Mesendoderm (in vitro differentiated cells): Measurements from ENCODE around the gene CENPP.

ENCODE experiments used
- DNase-seq: peaks from one replicate; pipeline ENCODE4 v3.0.0; 2013
- H2AK5ac ChIP-seq: 2 replicates; pipeline ENCODE4 v1.6.1; 2013; ENCODE audit warnings: low read length, inconsistent platforms
- H2BK120ac ChIP-seq: 2 replicates; pipeline ENCODE4 v1.6.1; 2013; ENCODE audit warnings: low read depth, mild to moderate bottlenecking, low read length, moderate library complexity, mixed read lengths
- H2BK15ac ChIP-seq: replicated peaks from 2 replicates; pipeline ENCODE4 v1.6.1; 2013; ENCODE audit warnings: low read depth, mild to moderate bottlenecking, moderate library complexity
- H2BK5ac ChIP-seq: 2 replicates; pipeline ENCODE4 v1.6.1; 2013; ENCODE audit warnings: low read length, inconsistent platforms
- H3K18ac ChIP-seq: 2 replicates; pipeline ENCODE4 v1.6.1; 2013; ENCODE audit warnings: mild to moderate bottlenecking, low read length, mixed read lengths
- H3K23ac ChIP-seq: one replicate; pipeline ENCODE4 v1.6.1; 2013; ENCODE audit warnings: low read length
- H3K27ac ChIP-seq: 2 replicates; pipeline ENCODE4 v1.5.1; 2013; ENCODE audit warnings: low read depth, mild to moderate bottlenecking, inconsistent platforms, low read length, moderate library complexity
- H3K27me3 ChIP-seq: 2 replicates; pipeline ENCODE4 v1.6.1; 2013; ENCODE audit warnings: low read length, control low read depth, mild to moderate bottlenecking, inconsistent platforms; ENCODE audit not compliant: insufficient read depth, poor library complexity
- H3K36me3 ChIP-seq: 2 replicates; pipeline ENCODE4 v1.6.1; 2013; ENCODE audit warnings: low read length, inconsistent platforms; ENCODE audit not compliant: control insufficient read depth, insufficient read depth
- H3K4ac ChIP-seq: one replicate; pipeline ENCODE4 v1.6.1; 2013; ENCODE audit warnings: low read depth, mild to moderate bottlenecking, low read length, moderate library complexity
- H3K4me1 ChIP-seq: 2 replicates; pipeline ENCODE4 v1.6.1; 2013; ENCODE audit warnings: low read depth, low read length, inconsistent platforms; ENCODE audit not compliant: control insufficient read depth
- H3K4me2 ChIP-seq: 2 replicates; pipeline ENCODE4 v1.6.1; 2013; ENCODE audit warnings: low read length
- H3K4me3 ChIP-seq: 2 replicates; pipeline ENCODE4 v1.5.1; 2013; ENCODE audit warnings: mild to moderate bottlenecking, low read length
- H3K56ac ChIP-seq: one replicate; pipeline ENCODE4 v1.6.1; 2013; ENCODE audit warnings: low read length
- H3K79me1 ChIP-seq: 2 replicates; pipeline ENCODE4 v1.6.1; 2013; ENCODE audit warnings: low read length, inconsistent platforms
- H3K79me2 ChIP-seq: 2 replicates; pipeline ENCODE4 v1.6.1; 2013; ENCODE audit warnings: mild to moderate bottlenecking, low read length; ENCODE audit not compliant: control insufficient read depth, insufficient read depth
- H3K9ac ChIP-seq: 2 replicates; pipeline ENCODE4 v1.6.1; 2013; ENCODE audit warnings: low read length, inconsistent platforms
- H4K5ac ChIP-seq: one replicate; pipeline ENCODE4 v1.6.1; 2013; ENCODE audit warnings: low read length
- H4K8ac ChIP-seq: one replicate; pipeline ENCODE4 v1.6.1; 2013; ENCODE audit warnings: low read depth, mild to moderate bottlenecking, control low read depth, low read length, moderate library complexity
- WGBS: extraction: QIAGEN DNeasy Blood & Tissue Kit; methylation state at CpG from one replicate; pipeline ENCODE4 v1.1.7; 2013; ENCODE audit warnings: low lambda C conversion rate, missing lambda C conversion rate; ENCODE audit not compliant: insufficient coverage; ENCODE audit errors: extremely low coverage; 5-methylcytosine and 5-hydroxymethylcytosine counted together

CENPP gene

GRCh38 chr9:92463387-92463786, 137.6 kb downstream of the CENPP start:
- H3K27ac ChIP-seq, result no peak overlapping the region
- H3K4me3 ChIP-seq, result no peak overlapping the region
- H3K79me2 ChIP-seq, result no peaks in the 10 kb centered on the region
- H3K36me3 ChIP-seq, result no peaks in the 10 kb centered on the region
- DNase-seq, result no peak
- no peak overlapping the region for H4K5ac ChIP-seq
- no peak overlapping the region for H2AK5ac ChIP-seq
- no peak overlapping the region for H3K9ac ChIP-seq
- no peak overlapping the region for H3K23ac ChIP-seq
- no peak overlapping the region for H3K18ac ChIP-seq
- no peak overlapping the region for H3K4me2 ChIP-seq
- H3K56ac ChIP-seq, result no peak overlapping the region
- H2BK120ac ChIP-seq, result no peak overlapping the region
- H2BK15ac ChIP-seq, result no peak overlapping the region
- no peak overlapping the region for H4K8ac ChIP-seq
- H3K79me1 ChIP-seq, result no peaks in the 10 kb centered on the region
- no peak overlapping the region for H3K4ac ChIP-seq
- no peaks in the 10 kb centered on the region for H3K4me1 ChIP-seq
- no peak overlapping the region for H2BK5ac ChIP-seq
- no peaks in the 10 kb centered on the region for H3K27me3 ChIP-seq

- Histone ChIP-seq H3K4me2 (no peak overlapping the region), H3K4me3 (no peak overlapping the region), H4K5ac (no peak overlapping the region), H3K23ac (no peak overlapping the region), H3K36me3 (no peaks in the 10 kb centered on the region), H3K27ac (no peak overlapping the region), H3K4ac (no peak overlapping the region), H3K79me2 (no peaks in the 10 kb centered on the region), H3K27me3 (no peaks in the 10 kb centered on the region), H2AK5ac (no peak overlapping the region), H4K8ac (no peak overlapping the region), H2BK120ac (no peak overlapping the region), H3K9ac (no peak overlapping the region), H3K18ac (no peak overlapping the region), H3K4me1 (no peaks in the 10 kb centered on the region), H2BK15ac (no peak overlapping the region), H2BK5ac (no peak overlapping the region), H3K79me1 (no peaks in the 10 kb centered on the region), H3K56ac (no peak overlapping the region)
- WGBS, result no CpG with 5 or more reads among the region's 3 CpGs
- DNase-seq, result no peak
Observed at GRCh38 chr9:92463984-92464383, 138.2 kb downstream of the CENPP start.

- Histone ChIP-seq H3K36me3 (no peaks in the 10 kb centered on the region), H3K27me3 (no peaks in the 10 kb centered on the region), H3K79me1 (no peaks in the 10 kb centered on the region), H3K18ac (no peak overlapping the region), H2AK5ac (no peak overlapping the region), H3K4ac (no peak overlapping the region), H3K23ac (no peak overlapping the region), H2BK15ac (no peak overlapping the region), H3K4me3 (no peak overlapping the region), H3K9ac (no peak overlapping the region), H3K79me2 (no peaks in the 10 kb centered on the region), H2BK5ac (no peak overlapping the region), H3K27ac (no peak overlapping the region), H3K4me2 (no peak overlapping the region), H3K4me1 (no peaks in the 10 kb centered on the region), H4K5ac (no peak overlapping the region), H4K8ac (no peak overlapping the region), H3K56ac (no peak overlapping the region), H2BK120ac (no peak overlapping the region)
- no CpG with 5 or more reads among the region's 1 CpG for WGBS
- no peak for DNase-seq
Observed at GRCh38 chr9:92467041-92467440, 141.3 kb downstream of the CENPP start.

- Histone ChIP-seq H3K79me1 (no peaks in the 10 kb centered on the region), H3K4me3 (no peak overlapping the region), H3K27ac (no peak overlapping the region), H3K23ac (no peak overlapping the region), H3K18ac (no peak overlapping the region), H3K9ac (no peak overlapping the region), H3K4ac (no peak overlapping the region), H2BK120ac (no peak overlapping the region), H2AK5ac (no peak overlapping the region), H3K36me3 (no peaks in the 10 kb centered on the region), H2BK15ac (no peak overlapping the region), H3K79me2 (no peaks in the 10 kb centered on the region), H2BK5ac (no peak overlapping the region), H3K56ac (no peak overlapping the region), H3K27me3 (no peaks in the 10 kb centered on the region), H3K4me2 (no peak overlapping the region), H4K8ac (no peak overlapping the region), H3K4me1 (no peaks in the 10 kb centered on the region), H4K5ac (no peak overlapping the region)
- WGBS, result no CpG with 5 or more reads among the region's 2 CpGs
- DNase-seq, result no peak
Observed at GRCh38 chr9:92467511-92467910, 141.8 kb downstream of the CENPP start.

GRCh38 chr9:92468206-92468605, 142.5 kb downstream of the CENPP start:
- no peaks in the 10 kb centered on the region for H3K36me3 ChIP-seq
- WGBS, result no CpG with 5 or more reads among the region's 2 CpGs

GRCh38 chr9:92474587-92474986, 148.8 kb downstream of the CENPP start:
- Histone ChIP-seq H3K79me2 (no peaks in the 10 kb centered on the region), H3K4ac (no peak overlapping the region), H3K27me3 (no peaks in the 10 kb centered on the region), H2BK15ac (no peak overlapping the region), H4K5ac (no peak overlapping the region), H3K9ac (no peak overlapping the region), H3K56ac (no peak overlapping the region), H3K23ac (no peak overlapping the region), H2BK5ac (no peak overlapping the region), H3K18ac (no peak overlapping the region), H3K79me1 (no peaks in the 10 kb centered on the region), H4K8ac (no peak overlapping the region), H3K36me3 (no peaks in the 10 kb centered on the region), H3K4me2 (no peak overlapping the region), H3K4me3 (no peak overlapping the region), H2BK120ac (no peak overlapping the region), H2AK5ac (no peak overlapping the region), H3K27ac (no peak overlapping the region), H3K4me1 (no peaks in the 10 kb centered on the region)
- DNase-seq, result no peak
- 100% methylated on average over 1 of the region's 3 CpGs for WGBS

More at GRCh38 chr9:92468206-92468605, 142.5 kb downstream of the CENPP start:
- Histone ChIP-seq H3K4me3 (no peak overlapping the region), H3K23ac (no peak overlapping the region), H2BK5ac (no peak overlapping the region), H3K18ac (no peak overlapping the region), H3K4me2 (no peak overlapping the region), H3K79me1 (no peaks in the 10 kb centered on the region), H4K5ac (no peak overlapping the region), H3K4me1 (no peaks in the 10 kb centered on the region), H2AK5ac (no peak overlapping the region), H3K56ac (no peak overlapping the region), H3K4ac (no peak overlapping the region), H3K27me3 (no peaks in the 10 kb centered on the region), H2BK15ac (no peak overlapping the region), H2BK120ac (no peak overlapping the region), H4K8ac (no peak overlapping the region), H3K79me2 (no peaks in the 10 kb centered on the region), H3K9ac (no peak overlapping the region), H3K27ac (no peak overlapping the region)
- DNase-seq, result no peak
